Left ventricle myocardium inferior (tissue), 1 donor: ENCODE results near the gene VIPAS39. TPM values are rescaled to one million over a fixed set of nuclear protein-coding genes. Genes with fewer than 3 reads are reported as not detected.
A peak's percentile ranks its signal among the peaks of the same experiment; 100 is the strongest.

ENCODE experiments used
- DNase-seq: peaks from one replicate; pipeline ENCODE4 v3.0.0-alpha.2; 2020
- H3K27ac ChIP-seq: fragments of 200-600 bp; replicated peaks from 2 replicates; pipeline ENCODE4 v1.8.0; 2021
- H3K27me3 ChIP-seq: fragments of 200-600 bp; 2 replicates; pipeline ENCODE4 v1.8.0; 2021; ENCODE audit warnings: low read depth
- H3K36me3 ChIP-seq: fragments of 200-600 bp; 2 replicates; pipeline ENCODE4 v1.8.0; 2021
- H3K4me1 ChIP-seq: fragments of 200-600 bp; 2 replicates; pipeline ENCODE4 v1.8.0; 2021
- H3K4me3 ChIP-seq: fragments of 200-600 bp; 2 replicates; pipeline ENCODE4 v1.8.0; 2021; ENCODE audit warnings: mild to moderate bottlenecking, moderate library complexity
- H3K9me3 ChIP-seq: fragments of 200-600 bp; replicated peaks from 2 replicates; pipeline ENCODE4 v1.8.0; 2021
- CTCF ChIP-seq: fragments of 200-600 bp; IDR thresholded peaks from 2 replicates; pipeline ENCODE4 v1.8.0; 2021; ENCODE audit warnings: antibody characterized with exemption, mild to moderate bottlenecking, borderline replicate concordance
- intact Hi-C: fragments of 100-400 bp; cut with micrococcal nuclease; formaldehyde crosslinking; loops from one replicate; pipeline ENCODE4 v1.11.0; 2022
- total RNA-seq: library from RNA; stranded (reverse); fragmentation: NEBNext Ultra II Directional; extraction: Animal tissue kit (Norgen Biotek cat#: 25700); gene quantifications from one replicate; pipeline ENCODE4 v1.2.1, GENCODE V29; 2021
- donor health status: DM: no; HTN: yes; CAD: no; lungs with severe emphysema.

The VIPAS39 gene
- total RNA-seq, 1 donor from 2014 or later, result 14.9 TPM

GRCh38 chr14:77457115-77457521 lies 283 bp downstream of the VIPAS39 start:
- Histone ChIP-seq H3K4me3 (peak overlapping the region; percentile 100), H3K4me1 (peaks cover 46% of the 10 kb centered on the region), H3K36me3 (peaks cover 44% of the 10 kb centered on the region), H3K9me3 (no peaks in the 10 kb centered on the region), H3K27me3 (no peaks in the 10 kb centered on the region), H3K27ac (peak overlapping the region; percentile 97)
- intact Hi-C loops, result no loop called here
- no peak for TF ChIP-seq CTCF
- no peak for DNase-seq

GRCh38 chr14:77455966-77456640 lies 1.3 kb downstream of the VIPAS39 start:
- no peak overlapping the region for H3K27ac ChIP-seq

GRCh38 chr14:77442196-77442595 lies 15.2 kb downstream of the VIPAS39 start:
- H3K4me3 ChIP-seq, result no peak overlapping the region
- H3K9me3 ChIP-seq, result no peaks in the 10 kb centered on the region
- TF ChIP-seq CTCF, result no peak
- H3K4me1 ChIP-seq, result peaks cover 17% of the 10 kb centered on the region
- DNase-seq, result no peak
- H3K27ac ChIP-seq, result peak overlapping the region; percentile 40
- H3K36me3 ChIP-seq, result peaks cover 84% of the 10 kb centered on the region
- H3K27me3 ChIP-seq, result no peaks in the 10 kb centered on the region
- intact Hi-C loops, result no loop called here

More at GRCh38 chr14:77455966-77456640, 1.3 kb downstream of the VIPAS39 start:
- Histone ChIP-seq H3K4me3 (peak overlapping the region; percentile 100), H3K36me3 (peaks cover 43% of the 10 kb centered on the region), H3K4me1 (peaks cover 46% of the 10 kb centered on the region), H3K27me3 (no peaks in the 10 kb centered on the region), H3K9me3 (no peaks in the 10 kb centered on the region)
- TF ChIP-seq CTCF, result no peak
- DNase-seq, result no peak
- intact Hi-C loops, result no loop called here

GRCh38 chr14:77439861-77440260 lies 17.5 kb downstream of the VIPAS39 start:
- Histone ChIP-seq H3K9me3 (no peaks in the 10 kb centered on the region), H3K27ac (no peak overlapping the region), H3K4me1 (peaks cover 17% of the 10 kb centered on the region), H3K27me3 (no peaks in the 10 kb centered on the region), H3K36me3 (peaks cover 83% of the 10 kb centered on the region), H3K4me3 (no peak overlapping the region)
- intact Hi-C loops, result no loop called here
- no peak for DNase-seq
- no peak for TF ChIP-seq CTCF

GRCh38 chr14:77438596-77438995 lies 18.8 kb downstream of the VIPAS39 start:
- intact Hi-C loops, result no loop called here

More at GRCh38 chr14:77438596-77438995, 18.8 kb downstream of the VIPAS39 start:
- no peak for TF ChIP-seq CTCF
- no peaks in the 10 kb centered on the region for H3K9me3 ChIP-seq
- H3K4me1 ChIP-seq, result peaks cover 17% of the 10 kb centered on the region
- no peak for DNase-seq
- H3K36me3 ChIP-seq, result peaks cover 87% of the 10 kb centered on the region
- H3K27me3 ChIP-seq, result no peaks in the 10 kb centered on the region
- no peak overlapping the region for H3K4me3 ChIP-seq
- no peak overlapping the region for H3K27ac ChIP-seq
